GM10266 (cell line): ENCODE data around the gene SH3TC2.

Experiments
- DNase-seq: peaks from one replicate; pipeline ENCODE4 v3.0.0; 2012; ENCODE audit errors: extremely low spot score
- CTCF ChIP-seq: IDR thresholded peaks from 2 replicates; pipeline ENCODE4 v1.5.1; 2012; ENCODE audit warnings: mild to moderate bottlenecking, low read depth; ENCODE audit not compliant: control insufficient read depth, insufficient read depth; ENCODE audit errors: missing control alignments

SH3TC2 gene

GRCh38 chr5:149061341-149061740, 1.5 kb downstream of the SH3TC2 start:
- DNase-seq: no peak
- TF ChIP-seq CTCF: no peak

GRCh38 chr5:149060325-149060724, 2.5 kb downstream of the SH3TC2 start:
- DNase-seq: no peak
- no peak for TF ChIP-seq CTCF

GRCh38 chr5:149056616-149057165, 6.2 kb downstream of the SH3TC2 start:
- TF ChIP-seq CTCF: no peak
- no peak for DNase-seq

- no peak for TF ChIP-seq CTCF
- DNase-seq: no peak
Observed at GRCh38 chr5:149054416-149054815, 8.4 kb downstream of the SH3TC2 start.

GRCh38 chr5:149053072-149053695, 9.7 kb downstream of the SH3TC2 start:
- DNase-seq: no peak
- no peak for TF ChIP-seq CTCF

- DNase-seq: no peak
- no peak for TF ChIP-seq CTCF
Observed at GRCh38 chr5:149049371-149049781, 13.5 kb downstream of the SH3TC2 start.

GRCh38 chr5:149048811-149049210, 14.1 kb downstream of the SH3TC2 start:
- no peak for TF ChIP-seq CTCF
- DNase-seq: no peak
